K562 (cell line): Measurements from ENCODE around the gene SPINT2. TPM values are rescaled to one million over a fixed set of nuclear protein-coding genes. Genes with fewer than 3 reads are reported as not detected.

Experiments
- BRD9 ChIP-seq: fragments of 450-650 bp; IDR thresholded peaks from 2 replicates; pipeline ENCODE4 v1.6.1; 2018; ENCODE audit warnings: low read depth; ENCODE audit not compliant: partially characterized antibody
- HDAC1 ChIP-seq, 2 experiments: fragments of 450-650 bp; IDR thresholded peaks; 2 replicates each; pipeline ENCODE4 v1.6.1; 2016 to 2017; ENCODE audit warnings: inconsistent platforms in 1 of 2, mild to moderate bottlenecking in 1 of 2, moderate library complexity in 1 of 2
- JUND ChIP-seq, 2 experiments: IDR thresholded peaks; 2 replicates in 1 of 2; 3 replicates in 1 of 2; pipeline ENCODE4 v1.6.1; 2011; ENCODE audit warnings: borderline replicate concordance in 2 of 2, low read depth in 2 of 2, low read length in 2 of 2, improper control_type of control experiment in 1 of 2, missing biosample characterization in 1 of 2, missing genetic modification characterization in 1 of 2, missing genetic modification reagents in 1 of 2
- KDM5B ChIP-seq: fragments of 200-600 bp; sonication (generic); IDR thresholded peaks from 2 replicates; pipeline ENCODE4 v1.6.1; 2012; ENCODE audit warnings: low read depth, mild to moderate bottlenecking, moderate library complexity, low read length, control low read depth, inconsistent platforms; ENCODE audit not compliant: insufficient replicate concordance
- LARP7 ChIP-seq: fragments of 450-650 bp; IDR thresholded peaks from 2 replicates; pipeline ENCODE4 v1.6.1; 2016
- MBD1 ChIP-seq: fragments of 250-450 bp; sonication (Bioruptor Pico); IDR thresholded peaks from 2 replicates; pipeline ENCODE4 v1.8.0; 2022; ENCODE audit warnings: inconsistent platforms
- RBM14 ChIP-seq: fragments of 200-400 bp; formaldehyde crosslinking; IDR thresholded peaks from 2 replicates; pipeline ENCODE4 v1.6.1; 2018; ENCODE audit warnings: low read depth, mild to moderate bottlenecking, low read length, moderate library complexity, borderline replicate concordance; ENCODE audit not compliant: insufficient read depth
- SAP30 ChIP-seq: fragments of 200-600 bp; sonication (generic); IDR thresholded peaks from 2 replicates; pipeline ENCODE4 v1.6.1; 2012; ENCODE audit warnings: borderline replicate concordance, low read depth, mild to moderate bottlenecking, moderate library complexity, low read length, control low read depth, inconsistent platforms; ENCODE audit not compliant: insufficient read depth, poor library complexity, severe bottlenecking
- polyA plus RNA-seq, 8 experiments: library from polyadenylated mRNA; depleted of rRNA in 4 of 8; stranded (reverse) in 5 of 8; unstranded in 3 of 8; fragments of >200 nt; fragmentation: Nextera tagmentation in 2 of 8; fragmentation: Illumina TruSeq in 1 of 8; extraction: Ambion mirVana in 2 of 8; extraction: Trizol in 1 of 8; gene quantifications; 2 replicates each; pipeline versions ENCODE4 v1.2.1 to v1.2.3, GENCODE V29; 2011 to 2014; ENCODE audit warnings: inconsistent platforms in 1 of 8, missing spikeins in 1 of 8
- total RNA-seq, 7 experiments: library from RNA; depleted of rRNA in 6 of 7; stranded (reverse); fragments of >200 nt in 6 of 7; fragmentation: Illumina TruSeq in 2 of 7; extraction: Trizol in 2 of 7; gene quantifications; 2 replicates each; pipeline versions ENCODE4 v1.2.1 to v1.2.3, GENCODE V29; 2011 to 2021; ENCODE audit warnings: low replicate concordance in 1 of 7
- TF ChIP-seq, protein P1 (sequence below): fragments of 450-650 bp; IDR thresholded peaks from 2 replicates; pipeline ENCODE4 v1.6.1; 2017; ENCODE audit warnings: antibody characterized with exemption, mild to moderate bottlenecking
- TF ChIP-seq, protein P2 (sequence below): fragments of 450-650 bp; IDR thresholded peaks from 2 replicates; pipeline ENCODE4 v1.6.1; 2016; ENCODE audit warnings: low read depth

The SPINT2 gene
- total and polyA plus RNA-seq, 9 of the 15 experiments (the other 6 are each of a cell fraction or from before 2014, with no cell fraction given): 0.65 to 4.5 (median 3.4) TPM

- peak; percentile 18 for TF ChIP-seq BRD9
- peak; percentile 39 for TF ChIP-seq SAP30
- no peak for TF ChIP-seq MBD1 (CRISPR knock-in tag)
- TF ChIP-seq, protein P1, sequence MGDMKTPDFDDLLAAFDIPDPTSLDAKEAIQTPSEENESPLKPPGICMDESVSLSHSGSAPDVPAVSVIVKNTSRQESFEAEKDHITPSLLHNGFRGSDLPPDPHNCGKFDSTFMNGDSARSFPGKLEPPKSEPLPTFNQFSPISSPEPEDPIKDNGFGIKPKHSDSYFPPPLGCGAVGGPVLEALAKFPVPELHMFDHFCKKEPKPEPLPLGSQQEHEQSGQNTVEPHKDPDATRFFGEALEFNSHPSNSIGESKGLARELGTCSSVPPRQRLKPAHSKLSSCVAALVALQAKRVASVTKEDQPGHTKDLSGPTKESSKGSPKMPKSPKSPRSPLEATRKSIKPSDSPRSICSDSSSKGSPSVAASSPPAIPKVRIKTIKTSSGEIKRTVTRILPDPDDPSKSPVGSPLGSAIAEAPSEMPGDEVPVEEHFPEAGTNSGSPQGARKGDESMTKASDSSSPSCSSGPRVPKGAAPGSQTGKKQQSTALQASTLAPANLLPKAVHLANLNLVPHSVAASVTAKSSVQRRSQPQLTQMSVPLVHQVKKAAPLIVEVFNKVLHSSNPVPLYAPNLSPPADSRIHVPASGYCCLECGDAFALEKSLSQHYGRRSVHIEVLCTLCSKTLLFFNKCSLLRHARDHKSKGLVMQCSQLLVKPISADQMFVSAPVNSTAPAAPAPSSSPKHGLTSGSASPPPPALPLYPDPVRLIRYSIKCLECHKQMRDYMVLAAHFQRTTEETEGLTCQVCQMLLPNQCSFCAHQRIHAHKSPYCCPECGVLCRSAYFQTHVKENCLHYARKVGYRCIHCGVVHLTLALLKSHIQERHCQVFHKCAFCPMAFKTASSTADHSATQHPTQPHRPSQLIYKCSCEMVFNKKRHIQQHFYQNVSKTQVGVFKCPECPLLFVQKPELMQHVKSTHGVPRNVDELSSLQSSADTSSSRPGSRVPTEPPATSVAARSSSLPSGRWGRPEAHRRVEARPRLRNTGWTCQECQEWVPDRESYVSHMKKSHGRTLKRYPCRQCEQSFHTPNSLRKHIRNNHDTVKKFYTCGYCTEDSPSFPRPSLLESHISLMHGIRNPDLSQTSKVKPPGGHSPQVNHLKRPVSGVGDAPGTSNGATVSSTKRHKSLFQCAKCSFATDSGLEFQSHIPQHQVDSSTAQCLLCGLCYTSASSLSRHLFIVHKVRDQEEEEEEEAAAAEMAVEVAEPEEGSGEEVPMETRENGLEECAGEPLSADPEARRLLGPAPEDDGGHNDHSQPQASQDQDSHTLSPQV: no peak
- peak in 1 of 2 experiments; percentile 88; a peak in 2 of 4 replicates for TF ChIP-seq HDAC1 (IDR thresholded peaks at IDR 0.05)
- peak; percentile 99 for TF ChIP-seq LARP7
- TF ChIP-seq, protein P2, sequence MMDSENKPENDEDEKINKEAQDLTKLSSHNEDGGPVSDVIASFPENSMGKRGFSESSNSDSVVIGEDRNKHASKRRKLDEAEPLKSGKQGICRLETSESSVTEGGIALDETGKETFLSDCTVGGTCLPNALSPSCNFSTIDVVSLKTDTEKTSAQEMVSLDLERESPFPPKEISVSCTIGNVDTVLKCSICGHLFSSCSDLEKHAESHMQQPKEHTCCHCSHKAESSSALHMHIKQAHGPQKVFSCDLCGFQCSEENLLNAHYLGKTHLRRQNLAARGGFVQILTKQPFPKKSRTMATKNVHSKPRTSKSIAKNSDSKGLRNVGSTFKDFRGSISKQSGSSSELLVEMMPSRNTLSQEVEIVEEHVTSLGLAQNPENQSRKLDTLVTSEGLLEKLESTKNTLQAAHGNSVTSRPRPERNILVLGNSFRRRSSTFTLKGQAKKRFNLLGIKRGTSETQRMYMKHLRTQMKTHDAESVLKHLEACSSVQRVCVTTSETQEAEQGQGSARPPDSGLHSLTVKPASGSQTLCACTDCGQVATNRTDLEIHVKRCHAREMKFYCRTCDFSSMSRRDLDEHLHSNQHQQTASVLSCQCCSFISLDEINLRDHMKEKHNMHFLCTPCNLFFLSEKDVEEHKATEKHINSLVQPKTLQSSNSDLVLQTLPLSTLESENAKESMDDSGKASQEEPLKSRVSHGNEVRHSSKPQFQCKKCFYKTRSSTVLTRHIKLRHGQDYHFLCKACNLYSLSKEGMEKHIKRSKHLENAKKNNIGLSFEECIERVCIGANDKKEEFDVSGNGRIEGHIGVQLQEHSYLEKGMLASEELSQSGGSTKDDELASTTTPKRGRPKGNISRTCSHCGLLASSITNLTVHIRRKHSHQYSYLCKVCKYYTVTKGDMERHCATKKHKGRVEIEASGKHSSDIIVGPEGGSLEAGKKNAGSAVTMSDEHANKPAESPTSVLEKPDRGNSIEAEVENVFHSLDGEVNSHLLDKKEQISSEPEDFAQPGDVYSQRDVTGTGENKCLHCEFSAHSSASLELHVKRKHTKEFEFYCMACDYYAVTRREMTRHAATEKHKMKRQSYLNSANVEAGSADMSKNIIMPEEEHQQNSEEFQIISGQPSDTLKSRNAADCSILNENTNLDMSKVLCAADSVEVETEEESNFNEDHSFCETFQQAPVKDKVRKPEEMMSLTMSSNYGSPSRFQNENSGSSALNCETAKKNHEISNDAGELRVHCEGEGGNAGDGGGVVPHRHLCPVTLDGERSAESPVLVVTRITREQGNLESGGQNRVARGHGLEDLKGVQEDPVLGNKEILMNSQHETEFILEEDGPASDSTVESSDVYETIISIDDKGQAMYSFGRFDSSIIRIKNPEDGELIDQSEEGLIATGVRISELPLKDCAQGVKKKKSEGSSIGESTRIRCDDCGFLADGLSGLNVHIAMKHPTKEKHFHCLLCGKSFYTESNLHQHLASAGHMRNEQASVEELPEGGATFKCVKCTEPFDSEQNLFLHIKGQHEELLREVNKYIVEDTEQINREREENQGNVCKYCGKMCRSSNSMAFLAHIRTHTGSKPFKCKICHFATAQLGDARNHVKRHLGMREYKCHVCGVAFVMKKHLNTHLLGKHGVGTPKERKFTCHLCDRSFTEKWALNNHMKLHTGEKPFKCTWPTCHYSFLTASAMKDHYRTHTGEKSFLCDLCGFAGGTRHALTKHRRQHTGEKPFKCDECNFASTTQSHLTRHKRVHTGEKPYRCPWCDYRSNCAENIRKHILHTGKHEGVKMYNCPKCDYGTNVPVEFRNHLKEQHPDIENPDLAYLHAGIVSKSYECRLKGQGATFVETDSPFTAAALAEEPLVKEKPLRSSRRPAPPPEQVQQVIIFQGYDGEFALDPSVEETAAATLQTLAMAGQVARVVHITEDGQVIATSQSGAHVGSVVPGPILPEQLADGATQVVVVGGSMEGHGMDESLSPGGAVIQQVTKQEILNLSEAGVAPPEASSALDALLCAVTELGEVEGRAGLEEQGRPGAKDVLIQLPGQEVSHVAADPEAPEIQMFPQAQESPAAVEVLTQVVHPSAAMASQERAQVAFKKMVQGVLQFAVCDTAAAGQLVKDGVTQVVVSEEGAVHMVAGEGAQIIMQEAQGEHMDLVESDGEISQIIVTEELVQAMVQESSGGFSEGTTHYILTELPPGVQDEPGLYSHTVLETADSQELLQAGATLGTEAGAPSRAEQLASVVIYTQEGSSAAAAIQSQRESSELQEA: peak; percentile 57; the same call in 1 of the 2 replicates
- peak; percentile 9; the same call in 1 of the 2 replicates for TF ChIP-seq JUND (IDR thresholded peaks at IDR 0.05; ENCODE audit: borderline replicate concordance, low read depth, low read length)
- TF ChIP-seq JUND (tag; IDR thresholded peaks at IDR 0.05; ENCODE audit: borderline replicate concordance, low read depth, low read length): no peak
- no peak for TF ChIP-seq RBM14
- peak; percentile 54 for TF ChIP-seq KDM5B
Observed at GRCh38 chr19:38335949-38336637, 71.7 kb downstream of the SPINT2 start (continued).
